H9 (cell line): Measurements from ENCODE around the gene CSMD2. TPM values are rescaled to one million over a fixed set of nuclear protein-coding genes. Genes with fewer than 3 reads are reported as not detected.

Experiments
- DNase-seq: peaks from one replicate; pipeline ENCODE4 v3.0.0-alpha.2; 2017
- H2AFZ ChIP-seq: one replicate; pipeline ENCODE4 v1.6.1; 2013; ENCODE audit warnings: mild to moderate bottlenecking, low read length, control low read depth, moderate library complexity
- H2AK5ac ChIP-seq: 2 replicates; pipeline ENCODE4 v1.6.1; 2013; ENCODE audit warnings: low read length, control low read depth, mixed read lengths; ENCODE audit not compliant: insufficient read length
- H2BK120ac ChIP-seq: one replicate; pipeline ENCODE4 v1.6.1; 2013; ENCODE audit warnings: low read depth, mild to moderate bottlenecking, low read length, control low read depth, inconsistent platforms; ENCODE audit not compliant: poor library complexity, severe bottlenecking
- H2BK12ac ChIP-seq: 2 replicates; pipeline ENCODE4 v1.6.1; 2013; ENCODE audit warnings: low read length, control low read depth, mixed read lengths, low read depth; ENCODE audit not compliant: insufficient read length
- H2BK15ac ChIP-seq: 2 replicates; pipeline ENCODE4 v1.6.1; 2013; ENCODE audit warnings: low read depth, low read length, control low read depth
- H2BK20ac ChIP-seq: one replicate; pipeline ENCODE4 v1.6.1; 2013; ENCODE audit warnings: low read depth, mild to moderate bottlenecking, low read length, control low read depth, inconsistent platforms; ENCODE audit not compliant: poor library complexity, severe bottlenecking
- H2BK5ac ChIP-seq: 2 replicates; pipeline ENCODE4 v1.6.1; 2013; ENCODE audit warnings: low read length, control low read depth, mixed read lengths; ENCODE audit not compliant: insufficient read length
- H3K14ac ChIP-seq: 2 replicates; pipeline ENCODE4 v1.6.1; 2013; ENCODE audit warnings: low read length, control low read depth; ENCODE audit not compliant: insufficient read depth
- H3K18ac ChIP-seq: 2 replicates; pipeline ENCODE4 v1.6.1; 2013; ENCODE audit warnings: low read depth, mild to moderate bottlenecking, mixed read lengths, low read length, control low read depth; ENCODE audit not compliant: insufficient read length
- H3K23ac ChIP-seq: 2 replicates; pipeline ENCODE4 v1.6.1; 2013; ENCODE audit warnings: low read length, control low read depth, mixed read lengths, low read depth; ENCODE audit not compliant: insufficient read length
- H3K23me2 ChIP-seq: 2 replicates; pipeline ENCODE4 v1.6.1; 2013; ENCODE audit warnings: low read depth, mild to moderate bottlenecking, mixed read lengths, low read length, control low read depth; ENCODE audit not compliant: insufficient read length, poor library complexity, severe bottlenecking
- H3K27ac ChIP-seq: 2 replicates; pipeline ENCODE4 v1.5.1; 2013; ENCODE audit warnings: low read length, control low read depth, mixed read lengths, low read depth; ENCODE audit not compliant: insufficient read length
- H3K27me3 ChIP-seq: 2 replicates; pipeline ENCODE4 v1.6.1; 2013; ENCODE audit warnings: low read length, control low read depth, inconsistent platforms; ENCODE audit not compliant: insufficient read depth
- H3K4ac ChIP-seq: 2 replicates; pipeline ENCODE4 v1.6.1; 2013; ENCODE audit warnings: low read depth, mild to moderate bottlenecking, control low read depth, inconsistent platforms, low read length, moderate library complexity
- H3K4me1 ChIP-seq: 2 replicates; pipeline ENCODE4 v1.6.1; 2013; ENCODE audit warnings: low read length, control low read depth, inconsistent platforms; ENCODE audit not compliant: insufficient read depth
- H3K4me2 ChIP-seq: 2 replicates; pipeline ENCODE4 v1.6.1; 2013; ENCODE audit warnings: low read length, control low read depth, mixed read lengths; ENCODE audit not compliant: insufficient read length, insufficient read depth
- H3K56ac ChIP-seq: 2 replicates; pipeline ENCODE4 v1.6.1; 2013; ENCODE audit warnings: low read depth, mild to moderate bottlenecking, mixed read lengths, low read length, control low read depth; ENCODE audit not compliant: insufficient read length
- H3K79me1 ChIP-seq: 2 replicates; pipeline ENCODE4 v1.6.1; 2013; ENCODE audit warnings: low read depth, mild to moderate bottlenecking, moderate library complexity, low read length, control low read depth, inconsistent platforms; ENCODE audit not compliant: insufficient read depth, poor library complexity, severe bottlenecking
- H3K79me2 ChIP-seq: 2 replicates; pipeline ENCODE4 v1.6.1; 2013; ENCODE audit warnings: low read length, control low read depth, inconsistent platforms; ENCODE audit not compliant: insufficient read depth
- H3K9ac ChIP-seq: 2 replicates; pipeline ENCODE4 v1.6.1; 2013; ENCODE audit warnings: low read length, control low read depth, mixed read lengths; ENCODE audit not compliant: insufficient read length; ENCODE audit errors: extremely low read depth
- H3K9me3 ChIP-seq: one replicate; pipeline ENCODE4 v1.6.1; 2013; ENCODE audit warnings: low read depth, low read length, inconsistent platforms; ENCODE audit not compliant: control insufficient read depth
- H3T11ph ChIP-seq: one replicate; pipeline ENCODE4 v1.6.1; 2013; ENCODE audit warnings: mild to moderate bottlenecking, low read length, control low read depth, inconsistent platforms
- H4K20me1 ChIP-seq: one replicate; pipeline ENCODE4 v1.6.1; 2013; ENCODE audit not compliant: control insufficient read depth, insufficient read length, insufficient read depth
- H4K5ac ChIP-seq: 2 replicates; pipeline ENCODE4 v1.6.1; 2013; ENCODE audit warnings: low read depth, mild to moderate bottlenecking, mixed read lengths, low read length, control low read depth; ENCODE audit not compliant: insufficient read length
- H4K8ac ChIP-seq: replicated peaks from 2 replicates; pipeline ENCODE4 v1.6.1; 2013; ENCODE audit warnings: low read length, control low read depth, mixed read lengths, low read depth; ENCODE audit not compliant: insufficient read length
- H4K91ac ChIP-seq: 2 replicates; pipeline ENCODE4 v1.6.1; 2013; ENCODE audit warnings: low read depth, mild to moderate bottlenecking, moderate library complexity, mixed read lengths, low read length, control low read depth; ENCODE audit not compliant: insufficient read length
- H3K27ac Mint-ChIP-seq, 3 experiments: 2 replicates in 2 of 3; 3 replicates in 1 of 3; pipeline ENCODE4 v1.8.0; 2020 to 2021; ENCODE audit warnings: mixed read lengths in 3 of 3, mild to moderate bottlenecking in 1 of 3, moderate library complexity in 1 of 3
- H3K27me3 Mint-ChIP-seq: 2 replicates; pipeline ENCODE4 v1.8.0; 2021; ENCODE audit warnings: low read depth, mild to moderate bottlenecking, moderate library complexity, mixed read lengths
- H3K36me3 Mint-ChIP-seq, 3 experiments: 2 replicates in 2 of 3; 3 replicates in 1 of 3; pipeline ENCODE4 v1.8.0; 2020 to 2021; ENCODE audit warnings: low read depth in 3 of 3, mixed read lengths in 3 of 3; ENCODE audit not compliant: insufficient read depth in 1 of 3
- H3K4me1 Mint-ChIP-seq, 2 experiments: 2 replicates each; pipeline ENCODE4 v1.8.0; 2020; ENCODE audit warnings: mixed read lengths in 2 of 2
- H3K4me3 Mint-ChIP-seq, 2 experiments: 2 replicates in 1 of 2; 3 replicates in 1 of 2; pipeline ENCODE4 v1.8.0; 2020 to 2021; ENCODE audit warnings: mild to moderate bottlenecking in 2 of 2, mixed read lengths in 2 of 2, moderate library complexity in 1 of 2
- H3K9me3 Mint-ChIP-seq, 2 experiments: 2 replicates in 1 of 2; 3 replicates in 1 of 2; pipeline ENCODE4 v1.8.0; 2020; ENCODE audit warnings: mild to moderate bottlenecking in 2 of 2, mixed read lengths in 2 of 2, moderate library complexity in 1 of 2
- WGBS: extraction: QIAGEN DNeasy Blood & Tissue Kit; methylation state at CpG from one replicate; pipeline ENCODE4 v1.1.7; 2013; ENCODE audit warnings: missing lambda C conversion rate, low lambda C conversion rate, mixed read lengths; ENCODE audit not compliant: insufficient read length; ENCODE audit errors: extremely low coverage; 5-methylcytosine and 5-hydroxymethylcytosine counted together
- total RNA-seq: library from RNA; stranded (reverse); gene quantifications from 2 replicates; pipeline ENCODE4 v1.2.1, GENCODE V29; 2021
- TF ChIP-seq, protein P1 (sequence below): fragments of 200-600 bp; sonication (generic); conservative IDR thresholded peaks from 3 replicates; pipeline ENCODE4 v1.8.0; 2021; ENCODE audit warnings: antibody characterized with exemption, mild to moderate bottlenecking

CSMD2 gene
- total RNA-seq, 1 experiment from 2014 or later = 6.4 TPM

DNA sequence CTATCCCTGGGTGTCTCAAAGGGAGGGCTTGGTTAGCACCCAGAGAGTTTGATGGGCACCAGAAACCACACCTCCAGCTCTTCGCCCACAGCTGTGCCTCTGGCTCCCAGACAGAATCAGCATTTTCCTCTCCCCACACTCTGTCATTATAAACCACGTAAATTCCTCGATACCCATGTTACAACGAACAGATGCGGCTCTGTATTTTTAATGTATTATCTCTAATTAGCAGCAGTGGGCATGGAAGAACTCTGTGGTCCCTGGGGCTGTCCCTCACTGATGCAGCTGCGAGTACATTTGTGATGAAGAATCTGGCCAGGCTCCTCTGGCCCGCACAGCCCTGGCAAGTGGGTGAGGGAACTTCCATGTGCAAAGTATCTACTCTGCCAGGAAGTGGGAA is 290.4 kb downstream of the CSMD2 start:
- Histone ChIP-seq H2BK20ac (no peak overlapping the region), H3K14ac (no peak overlapping the region), H4K91ac (no peak overlapping the region), H4K8ac (no peak overlapping the region), H3K56ac (no peak overlapping the region), H3K4me1 (no peaks in the 10 kb centered on the region), H2BK5ac (no peak overlapping the region), H3K79me2 (no peaks in the 10 kb centered on the region), H2BK15ac (no peak overlapping the region), H3K9ac (no peak overlapping the region), H3K27ac (no peak overlapping the region), H2AK5ac (no peak overlapping the region), H2BK12ac (no peak overlapping the region), H3K27me3 (no peaks in the 10 kb centered on the region), H3K79me1 (no peaks in the 10 kb centered on the region), H3K23me2 (no peaks in the 10 kb centered on the region), H4K5ac (no peak overlapping the region), H3K9me3 (no peaks in the 10 kb centered on the region), H2BK120ac (no peak overlapping the region), H2AFZ (no peak overlapping the region), H3T11ph (no peak overlapping the region), H4K20me1 (no peaks in the 10 kb centered on the region), H3K18ac (no peak overlapping the region), H3K4ac (no peak overlapping the region), H3K23ac (no peak overlapping the region), H3K4me2 (no peak overlapping the region)
- Mint-ChIP-seq H3K27ac (no peak overlapping the region; a peak in 1 of 7 replicates), H3K36me3 (peaks cover 0 to 5% (median 4%) of the 10 kb centered on the region in 3 experiments; a peak in 4 of 7 replicates), H3K4me3 (no peak overlapping the region), H3K4me1 (peaks cover 8 to 11% of the 10 kb centered on the region in 2 experiments), H3K27me3 (peaks cover 8% of the 10 kb centered on the region), H3K9me3 (peaks cover 3 to 4% of the 10 kb centered on the region in 2 experiments; a peak in 2 of 5 replicates)
- whole genome bisulfite sequencing = no CpG with 5 or more reads among the region's 7 CpGs
- no peak for DNase-seq
- TF ChIP-seq, protein P1, sequence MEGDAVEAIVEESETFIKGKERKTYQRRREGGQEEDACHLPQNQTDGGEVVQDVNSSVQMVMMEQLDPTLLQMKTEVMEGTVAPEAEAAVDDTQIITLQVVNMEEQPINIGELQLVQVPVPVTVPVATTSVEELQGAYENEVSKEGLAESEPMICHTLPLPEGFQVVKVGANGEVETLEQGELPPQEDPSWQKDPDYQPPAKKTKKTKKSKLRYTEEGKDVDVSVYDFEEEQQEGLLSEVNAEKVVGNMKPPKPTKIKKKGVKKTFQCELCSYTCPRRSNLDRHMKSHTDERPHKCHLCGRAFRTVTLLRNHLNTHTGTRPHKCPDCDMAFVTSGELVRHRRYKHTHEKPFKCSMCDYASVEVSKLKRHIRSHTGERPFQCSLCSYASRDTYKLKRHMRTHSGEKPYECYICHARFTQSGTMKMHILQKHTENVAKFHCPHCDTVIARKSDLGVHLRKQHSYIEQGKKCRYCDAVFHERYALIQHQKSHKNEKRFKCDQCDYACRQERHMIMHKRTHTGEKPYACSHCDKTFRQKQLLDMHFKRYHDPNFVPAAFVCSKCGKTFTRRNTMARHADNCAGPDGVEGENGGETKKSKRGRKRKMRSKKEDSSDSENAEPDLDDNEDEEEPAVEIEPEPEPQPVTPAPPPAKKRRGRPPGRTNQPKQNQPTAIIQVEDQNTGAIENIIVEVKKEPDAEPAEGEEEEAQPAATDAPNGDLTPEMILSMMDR = no peak
